NT2/D1 (cell line): ENCODE data around the gene GMEB2.

ENCODE experiments used
- YY1 ChIP-seq: IDR thresholded peaks from 2 replicates; pipeline ENCODE4 v1.6.1; 2011; ENCODE audit not compliant: insufficient read length, insufficient read depth
- ZNF274 ChIP-seq: IDR thresholded peaks from 2 replicates; pipeline ENCODE4 v1.6.1; 2011; ENCODE audit warnings: mild to moderate bottlenecking, low read depth, low read length

DNA sequence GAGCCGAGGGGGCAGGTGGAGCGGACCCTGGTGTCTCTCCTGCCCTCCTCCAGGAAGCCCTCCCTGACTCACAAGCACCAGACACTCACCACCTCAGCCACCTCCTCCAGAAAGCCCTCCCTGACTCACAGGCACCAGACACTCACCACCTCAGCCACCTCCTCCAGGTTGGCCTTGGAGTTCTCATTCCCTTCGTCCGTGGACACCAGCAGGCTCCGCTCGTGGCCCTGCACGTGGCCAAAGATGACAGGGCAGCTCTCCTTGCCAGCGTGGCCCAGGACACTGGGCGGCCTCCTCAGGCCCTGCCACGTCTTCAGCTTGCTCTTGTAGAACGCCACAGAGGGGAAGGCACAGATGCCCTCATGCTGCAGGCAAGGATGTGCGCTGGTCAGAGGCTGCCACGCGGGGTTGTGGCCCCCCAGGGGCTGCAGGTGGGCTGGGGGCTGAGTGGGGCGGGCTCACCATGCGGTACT, 66.5 kb downstream of the GMEB2 start:
- TF ChIP-seq YY1 (no peak), ZNF274 (no peak)
